ENCODE data around the gene TUBB2A.

DNA sequence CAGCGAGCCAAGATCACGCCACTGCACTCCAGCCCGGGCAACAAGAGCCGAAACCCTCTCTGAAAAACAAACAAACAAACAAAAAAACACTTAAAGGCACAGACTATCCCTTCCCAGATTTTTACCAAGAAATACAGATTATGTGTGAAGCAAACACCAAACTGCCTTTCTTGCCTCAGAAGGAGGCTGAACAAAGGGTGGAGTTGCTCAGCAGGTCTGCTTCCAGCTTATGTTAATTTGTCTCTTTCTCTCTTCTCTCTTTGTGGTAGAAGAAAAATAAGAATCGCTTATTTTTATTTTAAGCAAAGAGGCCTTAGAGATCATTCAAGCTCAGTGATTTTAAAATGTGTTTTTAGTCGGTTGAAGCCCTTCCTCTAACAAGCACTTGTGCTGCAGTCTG, 14.2 kb downstream of the TUBB2A start:
- TF ChIP-seq SIN3A (IDR thresholded peaks at IDR 0.05; ENCODE audit: borderline replicate concordance, low read depth, low read length) (no peak), GABPA (IDR thresholded peaks at IDR 0.05; ENCODE audit: low read depth) (no peak), POLR2AphosphoS5 (IDR thresholded peaks at IDR 0.05; ENCODE audit: low read depth, low read length) (no peak), ELF1 (IDR thresholded peaks at IDR 0.05) (no peak), EZH2phosphoT487 (IDR thresholded peaks at IDR 0.05; ENCODE audit: borderline replicate concordance, low read depth) (no peak), JUND (IDR thresholded peaks at IDR 0.05) (no peak), EP300 (IDR thresholded peaks at IDR 0.05; ENCODE audit: borderline replicate concordance in 1 of 2, low read depth in 1 of 2, low read length in 1 of 2) (no peak)
- TF ChIP-seq, protein P1, sequence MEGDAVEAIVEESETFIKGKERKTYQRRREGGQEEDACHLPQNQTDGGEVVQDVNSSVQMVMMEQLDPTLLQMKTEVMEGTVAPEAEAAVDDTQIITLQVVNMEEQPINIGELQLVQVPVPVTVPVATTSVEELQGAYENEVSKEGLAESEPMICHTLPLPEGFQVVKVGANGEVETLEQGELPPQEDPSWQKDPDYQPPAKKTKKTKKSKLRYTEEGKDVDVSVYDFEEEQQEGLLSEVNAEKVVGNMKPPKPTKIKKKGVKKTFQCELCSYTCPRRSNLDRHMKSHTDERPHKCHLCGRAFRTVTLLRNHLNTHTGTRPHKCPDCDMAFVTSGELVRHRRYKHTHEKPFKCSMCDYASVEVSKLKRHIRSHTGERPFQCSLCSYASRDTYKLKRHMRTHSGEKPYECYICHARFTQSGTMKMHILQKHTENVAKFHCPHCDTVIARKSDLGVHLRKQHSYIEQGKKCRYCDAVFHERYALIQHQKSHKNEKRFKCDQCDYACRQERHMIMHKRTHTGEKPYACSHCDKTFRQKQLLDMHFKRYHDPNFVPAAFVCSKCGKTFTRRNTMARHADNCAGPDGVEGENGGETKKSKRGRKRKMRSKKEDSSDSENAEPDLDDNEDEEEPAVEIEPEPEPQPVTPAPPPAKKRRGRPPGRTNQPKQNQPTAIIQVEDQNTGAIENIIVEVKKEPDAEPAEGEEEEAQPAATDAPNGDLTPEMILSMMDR (IDR thresholded peaks at IDR 0.05): no peak
- TF ChIP-seq, protein P2, sequence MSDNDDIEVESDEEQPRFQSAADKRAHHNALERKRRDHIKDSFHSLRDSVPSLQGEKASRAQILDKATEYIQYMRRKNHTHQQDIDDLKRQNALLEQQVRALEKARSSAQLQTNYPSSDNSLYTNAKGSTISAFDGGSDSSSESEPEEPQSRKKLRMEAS (IDR thresholded peaks at IDR 0.05; ENCODE audit: low read depth): no peak

Data from SK-N-SH (cell line).